Stimulated activated CD4-positive, alpha-beta T cell treated with anti-CD3 and anti-CD28 coated beads, Interleukin-1b, Interleukin-23, amount 100 ng/mL, for 24 hours (primary cell): Measurements from ENCODE around the gene SIK3.
A peak's percentile ranks its signal among the peaks of the same experiment; 100 is the strongest.
"Not testable (repeated sequence)": the region's sequence is repeated elsewhere in the genome, so short reads cannot be mapped to it uniquely, and the experiment has no call there.

Experiments
- DNase-seq, 4 experiments: peaks; one replicate each; pipeline ENCODE4 v3.0.0-alpha.2; 2020; ENCODE audit warnings: low read depth in 4 of 4, low spot score in 1 of 4

Gene SIK3

DNA sequence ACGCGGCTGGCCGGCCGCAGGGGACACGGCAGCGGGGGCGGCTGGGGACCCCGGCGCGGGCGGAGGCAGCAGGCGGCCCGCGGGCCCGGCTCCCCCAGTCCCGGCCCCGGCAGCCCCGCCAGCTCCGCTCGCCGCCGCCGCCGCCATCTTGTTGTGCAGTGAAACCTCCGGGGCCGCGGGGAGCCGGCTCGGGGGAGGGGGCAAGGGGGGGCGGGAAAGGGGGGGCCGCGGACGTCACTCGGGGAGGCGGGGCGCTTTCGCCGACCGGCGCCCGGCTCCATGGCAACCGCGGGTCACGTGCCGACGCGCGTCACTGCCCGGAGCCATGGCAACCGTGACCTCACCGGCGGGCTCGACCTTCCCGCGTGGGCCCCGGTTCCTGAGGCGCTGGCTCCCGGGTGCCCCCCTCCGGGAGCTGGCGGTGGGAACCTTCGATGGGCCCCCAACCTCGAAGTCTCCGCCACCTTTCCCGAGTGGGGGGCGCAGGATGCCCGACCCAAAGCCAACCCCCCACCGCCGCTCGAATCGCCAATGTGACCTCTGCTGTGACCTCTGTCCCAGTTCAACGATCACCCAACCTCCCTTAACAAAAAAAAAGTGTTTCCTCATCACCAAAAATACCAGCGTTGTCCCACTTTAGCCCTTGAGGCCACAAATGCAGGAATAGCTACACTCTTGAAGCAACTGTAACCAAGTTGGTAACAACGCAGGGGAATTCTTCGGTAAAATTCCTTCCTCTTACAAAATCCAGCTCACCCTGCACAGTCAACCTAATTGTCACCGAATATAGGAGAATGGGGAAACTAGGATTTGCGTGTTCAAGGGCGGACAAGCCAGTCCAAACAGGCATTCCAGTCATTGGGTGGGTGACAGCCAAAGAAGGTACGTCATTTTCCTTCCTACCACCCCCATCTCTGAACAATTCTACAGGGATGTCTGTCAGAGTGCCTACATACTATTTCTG lies at the start of gene SIK3:
Gene SIK3, minus strand, starts transcription at position 160 of the 964 bp plus-strand sequence. Its CDS starts 13 bp downstream, at position 147.
- DNase-seq = peak; percentile 86 to 92 (median 88)

DNA sequence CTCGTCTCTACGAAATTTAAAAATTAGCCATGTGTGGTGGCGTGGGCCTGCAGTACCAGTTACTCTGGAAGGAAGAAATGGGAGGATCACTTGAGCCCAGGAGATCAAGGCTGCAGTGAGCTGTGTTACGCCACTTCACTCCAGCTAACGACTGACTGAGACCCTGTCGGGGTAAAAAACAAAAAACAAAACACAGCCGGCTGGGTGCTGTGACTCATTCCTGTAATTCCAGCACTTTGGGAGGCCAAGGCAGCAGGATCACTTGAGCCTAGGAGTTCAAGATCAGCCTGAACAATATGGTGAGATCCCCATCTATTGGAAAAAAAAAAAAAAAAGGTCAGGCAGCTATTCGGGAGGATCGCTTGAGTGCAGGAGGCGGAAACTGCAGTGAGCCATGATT lies 48.3 kb upstream of the SIK3 start:
- no peak for DNase-seq

DNA sequence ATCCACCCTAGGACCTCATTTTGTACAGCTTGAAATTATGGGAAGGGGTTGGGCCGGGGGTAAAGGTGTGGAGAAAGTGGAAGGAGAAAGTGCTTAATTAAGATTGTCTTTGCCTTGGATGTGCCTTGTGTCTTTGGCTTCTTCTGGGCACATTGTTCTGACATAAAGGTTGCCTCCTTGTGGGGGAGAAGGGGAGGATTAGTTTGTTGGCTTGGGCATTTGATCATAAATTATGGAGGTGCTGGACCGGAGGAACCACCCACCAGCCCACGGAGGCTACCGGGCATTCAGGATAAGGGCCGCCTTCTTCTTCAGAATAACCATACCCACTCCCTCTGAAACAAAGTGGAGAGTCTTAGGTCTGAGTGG lies 47.1 kb upstream of the SIK3 start:
- DNase-seq = no peak

DNA sequence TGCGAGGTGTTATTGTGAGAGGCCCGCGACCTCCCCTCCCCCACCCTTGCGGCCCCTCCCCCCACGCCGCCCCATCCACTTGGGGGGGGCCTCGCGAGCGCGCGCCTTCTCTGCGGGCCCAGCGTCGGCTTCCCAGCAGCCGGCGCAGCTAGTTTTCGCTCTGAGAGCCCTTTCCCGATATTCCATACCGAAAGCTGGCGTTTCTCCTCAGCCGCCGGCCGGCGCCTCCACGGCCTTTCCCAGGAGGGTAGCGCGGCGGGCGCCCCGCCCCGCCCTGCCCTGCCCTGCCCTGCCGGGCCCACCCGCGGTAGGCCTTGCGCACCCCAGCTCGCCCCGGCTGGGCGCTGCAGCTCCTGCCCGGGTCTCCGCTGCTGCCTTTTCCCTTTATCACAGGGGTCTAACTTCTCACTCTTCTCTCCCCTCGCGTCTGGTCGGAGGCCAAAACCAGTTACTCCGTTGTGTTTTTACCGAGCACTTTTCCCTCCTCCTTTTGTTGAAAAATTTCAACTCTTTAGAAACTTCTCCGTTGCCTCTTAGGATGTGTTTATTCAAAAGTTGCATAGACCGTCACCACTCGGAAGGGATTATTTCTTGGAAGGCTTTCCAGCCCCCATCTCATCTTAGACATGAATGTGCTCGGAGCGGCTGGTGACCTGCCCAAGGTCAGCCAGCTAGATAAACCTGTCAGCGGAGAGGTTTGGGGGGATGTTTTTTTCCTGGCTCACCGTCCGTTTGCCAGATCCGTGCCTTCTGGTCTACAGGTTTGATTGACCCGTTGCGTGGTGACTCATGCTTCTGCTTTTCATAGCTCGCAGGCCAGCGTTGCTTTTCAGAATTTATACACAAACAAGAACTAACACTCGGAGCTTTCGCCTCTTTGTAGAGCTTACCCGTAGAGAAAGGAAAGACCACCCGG lies 46.5 kb upstream of the SIK3 start:
- DNase-seq = peak in 1 of 4 experiments; percentile 12

DNA sequence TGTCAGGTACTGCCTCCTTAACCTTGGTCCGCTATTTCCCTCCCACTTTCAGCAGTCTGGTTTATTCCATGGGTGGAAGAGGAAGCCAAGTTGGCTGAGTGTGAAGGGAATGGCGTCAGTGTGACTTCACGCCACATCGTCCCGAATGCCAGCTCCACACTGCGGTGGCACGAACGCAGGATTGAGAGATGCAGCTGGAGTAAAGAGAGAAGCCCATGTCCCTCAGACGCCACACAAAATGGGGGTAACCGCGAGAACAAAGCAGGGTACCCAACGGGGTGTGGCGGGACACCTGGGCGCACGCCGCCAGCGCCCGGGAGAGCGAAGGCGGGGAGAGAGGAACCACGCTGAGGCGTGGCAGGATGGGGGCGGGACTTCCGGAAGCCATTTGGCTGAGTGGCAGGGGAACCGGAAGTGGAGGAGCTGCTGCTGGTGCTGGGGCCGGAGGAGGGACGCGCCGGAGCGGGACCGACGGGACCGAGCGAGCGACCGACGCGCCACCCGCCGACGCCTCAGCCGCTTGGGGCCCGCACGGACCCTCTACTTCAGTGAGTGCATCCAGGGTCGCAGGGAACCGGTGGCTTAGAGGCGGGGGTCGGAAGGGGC lies 45.7 kb upstream of the SIK3 start, which contains the start of gene PAFAH1B2:
Gene PAFAH1B2, plus strand, starts transcription at position 417 of the 606 bp plus-strand sequence. CDS start 8,161 bp downstream, outside the sequence.
- peak; percentile 95 to 96 (median 96) for DNase-seq

DNA sequence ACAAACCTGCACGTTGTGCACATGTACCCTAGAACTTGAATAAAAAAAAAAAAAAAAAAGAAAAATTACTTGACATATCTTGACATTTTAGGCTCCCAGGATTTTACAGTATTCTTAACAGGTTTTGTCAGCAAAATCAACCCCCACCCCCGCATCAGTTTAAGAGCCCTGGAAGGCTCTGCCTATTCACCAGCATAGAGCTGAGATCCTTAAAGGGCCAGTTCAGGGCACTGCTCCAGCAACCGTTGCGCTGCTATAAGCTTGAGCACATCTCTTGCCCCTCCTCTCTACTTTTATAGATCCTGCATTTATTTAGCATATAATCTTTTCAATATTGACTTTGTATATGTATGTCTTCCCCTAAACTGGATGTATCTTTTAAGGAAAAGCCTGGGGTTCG lies 45.2 kb upstream of the SIK3 start:
- DNase-seq = peak in 2 of 4 experiments; percentile 5 to 7

DNA sequence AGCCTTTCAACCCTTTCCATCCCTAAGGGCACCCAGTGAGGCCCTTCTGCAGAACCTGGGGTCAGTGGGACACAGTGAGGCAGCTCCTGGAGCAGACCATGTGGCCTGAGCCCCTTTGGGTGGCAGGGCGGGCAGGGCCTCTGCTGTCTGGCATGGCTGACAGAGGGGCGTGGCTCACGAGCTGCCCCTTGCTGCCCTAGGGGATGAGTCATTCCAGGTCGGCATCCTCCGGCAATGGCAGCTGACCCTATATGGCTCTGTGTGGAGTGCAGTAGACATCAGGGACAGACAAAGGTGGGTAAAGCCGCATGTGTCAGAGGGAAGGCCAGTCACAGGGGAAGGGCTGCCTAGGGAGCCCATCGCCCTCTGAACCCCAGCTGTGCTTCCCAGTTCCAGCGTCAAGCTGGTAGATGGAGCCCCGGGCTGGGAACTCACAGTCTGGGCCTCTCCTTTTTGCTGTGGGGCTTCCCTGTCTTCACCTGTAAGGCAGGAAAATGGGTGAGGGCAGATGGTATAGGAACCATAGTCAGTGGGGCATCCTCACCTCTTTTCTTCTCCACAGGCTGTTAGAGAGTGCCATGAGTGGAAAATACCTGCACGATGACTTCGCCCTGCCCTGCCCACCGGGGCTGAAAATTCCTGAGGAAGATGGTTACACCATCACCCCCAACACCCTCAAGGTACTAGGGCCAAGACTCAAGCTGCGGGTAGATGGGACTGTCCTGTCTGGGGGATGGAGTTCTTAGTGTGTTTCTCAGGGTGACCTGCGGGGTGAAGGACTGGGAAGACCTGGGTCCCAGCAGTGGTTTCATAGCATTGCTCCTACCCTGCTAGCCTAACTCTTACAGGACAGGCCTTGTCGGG lies 39.2 kb upstream of the SIK3 start:
- DNase-seq = not testable (repeated sequence)

DNA sequence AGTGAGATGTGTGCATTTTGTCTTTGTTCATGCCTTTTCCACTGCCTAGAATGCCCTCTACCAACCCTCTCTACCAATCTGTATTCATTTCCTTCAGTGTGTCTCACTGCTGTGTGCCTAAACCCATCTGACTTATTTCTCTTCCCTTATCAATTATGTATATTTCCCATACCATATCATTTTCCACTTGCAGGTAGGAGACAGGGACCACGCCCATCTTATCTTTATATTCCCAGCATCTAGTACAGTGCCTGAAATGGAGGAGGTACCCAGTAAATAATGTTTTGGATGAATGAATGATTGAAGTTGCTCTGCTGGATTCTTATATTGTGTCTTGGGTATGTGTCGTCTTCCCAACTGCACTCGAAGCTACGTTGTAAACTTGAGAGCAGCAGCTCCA lies 36.8 kb upstream of the SIK3 start:
- not testable (repeated sequence) for DNase-seq

DNA sequence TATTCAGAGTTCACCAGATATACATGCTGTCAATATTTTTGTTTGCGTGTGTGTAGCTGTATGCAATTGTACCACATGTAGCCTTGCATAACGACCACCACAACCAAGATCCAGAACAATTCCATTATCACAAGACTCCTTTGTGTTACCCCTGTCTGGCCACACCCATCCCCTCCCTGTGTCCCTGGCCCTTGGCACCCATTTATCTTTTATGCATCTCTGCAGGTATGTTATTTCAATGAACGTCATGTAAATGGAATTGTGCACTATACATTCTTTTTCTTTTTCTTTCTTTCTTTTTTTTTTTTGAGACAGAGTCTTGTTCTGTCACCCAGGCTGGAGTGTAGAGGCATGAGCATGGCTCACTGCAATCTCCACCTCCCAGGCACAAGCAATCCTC lies 36.2 kb upstream of the SIK3 start:
- DNase-seq = no peak

DNA sequence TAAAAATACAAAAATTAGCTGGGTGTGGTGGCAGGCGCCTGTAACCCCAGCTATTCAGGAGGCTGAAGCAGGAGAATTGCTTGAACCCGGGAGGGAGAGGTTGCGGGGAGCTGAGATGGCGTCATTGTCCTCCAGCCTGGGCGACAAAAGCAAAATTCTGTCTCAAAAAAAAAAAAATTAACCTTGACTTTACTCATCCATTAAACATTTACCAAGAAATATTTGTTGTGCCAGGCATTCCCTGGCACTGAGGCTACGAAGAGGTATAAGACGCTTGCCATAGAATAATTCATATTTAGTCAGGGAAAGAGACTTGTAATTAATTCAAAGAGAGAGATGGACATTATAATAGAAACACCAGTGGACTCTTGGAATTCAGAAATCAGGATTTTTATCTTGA lies 32.7 kb upstream of the SIK3 start:
- no peak for DNase-seq

DNA sequence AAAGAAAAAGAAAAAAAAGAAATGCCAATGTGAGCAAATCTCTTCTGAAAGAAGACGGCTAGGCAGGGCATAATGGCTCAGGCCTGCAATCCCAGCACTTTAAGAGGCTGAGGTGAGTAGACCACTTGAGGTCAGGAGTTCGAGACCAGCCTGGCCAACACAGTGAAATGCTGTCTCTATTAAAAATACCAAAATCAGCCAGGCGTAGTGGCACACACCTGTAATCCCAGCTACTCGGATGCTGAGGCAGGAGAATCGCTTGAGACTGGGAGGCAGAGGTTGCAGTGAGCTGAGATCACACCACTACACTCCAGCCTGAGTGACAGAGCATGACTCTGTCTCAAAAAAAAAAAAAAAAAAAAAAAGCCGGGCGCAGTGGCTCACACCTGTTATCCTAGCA lies 32.2 kb upstream of the SIK3 start:
- not testable (repeated sequence) for DNase-seq

DNA sequence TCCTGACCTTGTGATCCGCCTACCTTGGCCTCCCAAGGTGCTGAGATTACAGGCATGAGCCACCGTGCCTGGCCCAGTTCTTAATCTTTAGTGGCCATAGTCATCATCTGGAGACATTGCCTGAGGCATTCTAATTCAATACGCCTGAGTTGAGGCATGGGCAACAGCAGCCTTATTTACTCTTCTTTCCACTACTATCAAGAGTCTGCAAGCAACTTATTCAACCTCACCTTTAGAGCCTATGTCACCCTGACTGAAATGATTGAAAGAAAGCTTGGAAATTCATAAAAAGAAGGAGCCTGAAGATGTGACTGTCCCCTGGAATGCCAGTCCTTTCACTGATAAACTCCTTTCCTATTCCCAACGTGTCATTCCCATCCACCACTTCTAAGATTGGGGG lies 30.1 kb upstream of the SIK3 start:
- no peak for DNase-seq

DNA sequence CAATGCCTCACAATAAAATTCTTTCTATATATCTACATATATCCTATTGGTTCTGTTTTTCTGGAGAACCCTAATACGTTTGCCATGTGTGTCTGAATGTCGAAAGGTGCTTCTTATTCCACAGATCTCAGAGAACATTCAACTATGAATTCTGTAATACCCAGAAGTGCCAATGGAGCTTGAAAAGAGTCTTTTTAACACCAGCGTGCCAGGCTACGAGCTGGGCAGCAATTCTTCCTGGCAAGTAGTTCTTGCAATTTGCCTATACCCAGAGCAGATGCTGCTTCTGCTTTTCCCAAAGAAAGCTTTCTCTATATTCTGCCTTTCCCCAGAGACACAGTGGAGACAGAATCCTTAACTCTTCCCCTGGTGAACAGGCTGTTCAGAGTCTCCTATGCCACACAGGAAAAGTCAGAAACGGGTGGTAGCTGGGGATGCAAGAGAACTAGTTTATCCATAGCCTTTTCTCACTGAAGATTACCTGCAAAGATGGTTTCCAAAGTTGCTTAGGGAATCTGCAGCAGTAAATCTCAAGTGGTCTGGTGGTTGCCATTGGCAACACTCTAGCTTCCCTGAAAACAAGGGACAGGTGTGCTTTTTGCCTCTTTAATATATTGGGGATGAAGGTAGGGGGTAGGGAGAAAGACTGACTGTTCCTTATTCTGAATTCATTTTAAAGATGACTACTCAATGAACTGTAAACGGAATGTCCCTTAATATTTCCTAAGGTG lies 29.1 kb upstream of the SIK3 start:
- no peak for DNase-seq

DNA sequence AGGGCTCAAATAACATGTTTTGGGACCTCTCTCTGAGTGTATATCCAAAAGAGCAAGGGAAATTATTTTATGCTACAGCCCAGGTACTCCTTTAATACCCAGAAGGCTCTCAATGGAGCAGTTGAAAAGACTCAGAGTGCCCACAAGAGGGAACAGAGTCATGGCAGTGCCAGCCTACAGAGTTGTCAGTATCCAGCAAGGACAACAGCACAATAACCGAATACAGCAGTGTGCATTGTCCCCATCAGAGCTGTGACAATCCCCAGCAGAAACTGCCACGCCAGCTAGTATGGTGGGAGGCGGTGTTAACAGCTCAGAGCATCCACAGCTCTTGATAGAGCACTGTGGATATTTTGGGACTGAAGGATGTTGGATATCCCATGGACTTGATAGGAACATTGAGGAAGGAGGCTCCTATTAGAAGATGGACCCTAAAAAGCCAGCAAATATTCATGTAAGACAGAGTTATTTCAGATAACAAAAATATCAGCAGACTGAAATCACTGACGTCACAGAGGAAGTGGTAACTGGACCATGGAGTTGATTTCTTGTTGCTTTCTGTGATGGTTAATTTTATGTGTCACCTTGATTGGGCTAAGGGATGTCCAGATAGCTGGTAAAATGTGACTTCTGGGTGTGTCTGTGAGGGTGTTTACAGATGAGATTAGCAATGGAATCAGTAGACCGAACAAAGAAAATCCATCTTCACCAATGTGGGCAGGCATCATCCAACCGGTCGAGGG lies 28.2 kb upstream of the SIK3 start:
- no peak for DNase-seq

DNA sequence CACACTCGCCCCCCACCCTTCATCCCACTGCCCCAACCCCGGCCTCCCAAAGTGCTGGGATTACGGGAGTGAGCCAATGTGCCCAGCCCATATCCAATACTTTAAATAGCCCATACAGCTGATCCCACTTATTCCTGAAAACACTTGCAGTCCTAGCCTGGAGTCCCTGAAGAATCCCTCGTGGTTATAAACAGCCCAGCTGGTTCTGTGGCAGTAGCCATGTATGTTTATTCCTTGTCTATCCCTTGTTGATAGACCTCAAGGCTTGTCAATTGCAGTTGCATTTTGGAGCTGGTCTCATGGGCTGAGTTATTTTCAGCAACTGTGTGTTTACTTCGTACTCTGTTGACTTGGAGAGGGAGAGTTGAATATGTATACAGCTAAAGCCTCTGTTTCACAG lies 24.3 kb upstream of the SIK3 start:
- DNase-seq = no peak

DNA sequence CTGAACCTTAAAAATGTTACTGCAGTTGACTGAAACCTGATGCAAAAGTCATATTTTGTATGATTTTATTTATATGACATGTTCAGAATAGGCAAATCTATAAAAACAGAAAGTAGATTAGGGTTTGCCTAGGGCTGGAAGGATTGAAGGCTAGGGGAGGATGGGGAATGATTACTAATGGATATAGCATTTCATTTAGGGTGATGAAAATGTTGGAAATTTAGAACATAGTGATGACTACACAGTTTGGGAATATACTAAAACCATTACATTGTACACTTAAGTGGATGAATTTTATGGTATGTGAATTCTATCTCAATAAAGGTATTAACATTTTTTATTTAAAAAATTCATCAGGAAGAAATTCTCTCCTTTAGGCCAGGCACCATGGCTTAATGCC lies 22.9 kb upstream of the SIK3 start:
- DNase-seq = no peak

DNA sequence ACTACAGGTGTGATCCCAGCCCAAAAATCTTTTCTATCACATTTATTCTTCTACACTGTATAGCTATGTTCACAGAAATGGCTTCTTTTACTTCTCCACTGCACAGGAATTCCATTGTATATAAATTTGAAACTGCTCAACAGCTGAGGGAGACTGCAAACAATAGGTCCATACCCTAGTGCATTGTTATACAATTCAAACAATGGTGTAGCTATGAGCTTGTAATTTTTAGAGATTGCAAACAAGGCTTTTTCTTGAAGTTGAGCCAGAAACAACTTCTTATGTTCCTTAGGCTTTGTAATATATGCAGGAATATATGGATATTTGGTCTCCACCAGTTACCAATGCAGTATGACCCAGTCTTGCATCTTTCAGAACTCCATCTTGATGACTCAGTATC lies 19.5 kb upstream of the SIK3 start:
- no peak for DNase-seq

DNA sequence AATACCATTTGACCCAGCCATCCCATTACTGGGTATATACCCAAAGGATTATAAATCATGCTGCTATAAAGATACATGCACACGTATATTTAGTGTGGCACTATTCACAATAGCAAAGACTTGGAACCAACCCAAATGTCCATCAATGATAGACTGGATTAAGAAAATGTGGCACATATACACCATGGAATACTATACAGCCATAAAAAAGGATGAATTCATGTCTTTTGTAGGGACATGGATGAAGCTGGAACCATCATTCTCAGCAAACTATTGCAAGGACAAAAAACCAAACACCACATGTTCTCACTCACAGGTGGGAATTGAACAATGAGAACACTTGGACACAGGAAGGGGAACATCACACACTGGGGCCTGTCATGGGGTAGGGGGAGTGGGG lies 14.7 kb upstream of the SIK3 start:
- not testable (repeated sequence) for DNase-seq

DNA sequence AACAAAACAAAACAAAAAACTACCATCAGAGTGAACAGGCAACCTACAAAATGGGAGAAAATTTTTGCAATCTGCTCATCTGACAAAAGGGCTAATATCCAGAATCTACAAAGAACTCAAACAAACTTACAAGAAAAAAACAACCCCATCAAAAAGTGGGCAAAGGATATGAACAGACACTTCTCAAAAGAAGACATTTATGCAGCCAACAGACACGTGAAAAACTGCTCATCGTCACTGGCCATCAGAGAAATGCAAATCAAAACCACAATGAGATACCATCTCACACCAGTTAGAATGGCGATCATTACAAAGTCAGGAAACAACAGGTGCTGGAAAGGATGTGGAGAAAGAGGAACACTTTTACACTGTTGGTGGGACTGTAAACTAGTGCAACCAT lies 14.3 kb upstream of the SIK3 start:
- DNase-seq = not testable (repeated sequence)
